Measurements from ENCODE around the gene CREBRF.

DNA sequence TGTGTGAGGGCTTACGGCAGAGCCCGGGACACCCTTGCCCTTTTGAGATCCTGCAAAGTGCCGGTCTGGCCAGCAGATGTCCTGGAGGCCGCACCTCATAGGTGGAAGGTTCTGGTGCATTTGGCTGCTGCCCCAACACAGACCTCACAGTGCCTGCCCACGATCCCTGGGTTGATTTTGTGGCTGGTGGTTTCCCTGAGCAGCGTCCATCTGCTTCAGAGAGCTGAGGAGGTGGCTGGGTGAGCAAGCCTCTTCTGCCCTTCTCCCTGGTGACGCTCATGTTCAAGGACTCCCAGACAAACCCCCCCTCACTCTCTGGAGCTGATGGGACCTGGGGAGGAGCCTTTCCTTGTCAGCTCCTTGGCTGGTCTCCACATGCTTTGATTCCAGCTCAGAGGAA, 107.1 kb downstream of the CREBRF start:
- TF ChIP-seq CTCF (IDR thresholded peaks at IDR 0.05; ENCODE audit: low read depth, low read length) = no peak
- TF ChIP-seq EZH2phosphoT487 (IDR thresholded peaks at IDR 0.05; ENCODE audit: low read depth) = no peak

Data from OCI-LY3 (cell line).